ENCODE results near the gene HMOX1.

HMOX1 gene

DNA sequence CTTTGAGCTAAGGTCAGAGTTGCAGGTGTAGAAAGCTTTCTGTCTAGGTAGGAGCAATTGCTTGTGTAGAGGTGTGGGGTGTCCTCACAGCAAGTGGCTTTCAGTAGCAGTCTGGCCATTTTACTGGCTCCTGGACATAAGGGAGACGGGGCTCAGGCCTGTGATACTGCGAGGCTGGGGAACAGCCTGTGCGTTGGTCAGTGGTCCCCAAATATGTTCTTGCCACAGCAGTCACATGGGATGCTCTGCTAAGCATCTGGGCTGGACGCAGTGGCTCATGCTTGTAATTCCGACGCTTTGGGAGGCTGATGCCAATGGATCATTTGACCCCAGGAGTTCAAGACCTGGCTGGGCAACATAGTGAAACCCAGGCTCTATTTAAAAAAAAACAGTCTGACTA lies 21.0 kb downstream of the HMOX1 start:
- DNase-seq (ENCODE audit: low read depth in 2 of 2, low spot score in 1 of 2), result no peak

DNA sequence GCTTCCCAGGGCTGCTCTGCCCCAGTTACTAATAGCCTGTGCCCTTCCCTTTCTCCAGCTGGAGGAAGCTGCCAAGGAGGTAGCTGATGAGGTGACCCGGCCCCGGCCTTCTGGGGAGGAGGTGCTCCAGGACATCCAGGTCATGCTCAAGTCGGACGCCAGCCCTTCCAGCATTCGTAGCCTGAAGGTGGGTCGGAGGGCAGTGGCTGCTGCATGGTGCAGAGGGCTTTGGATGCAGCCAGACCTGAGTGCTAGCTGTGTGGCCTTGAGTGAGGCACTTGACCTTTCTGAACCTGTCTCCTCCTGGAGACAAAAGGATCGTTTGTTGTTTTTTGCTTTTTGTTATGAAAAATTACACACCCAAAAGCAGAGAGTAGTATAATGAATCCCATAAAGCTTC lies 22.5 kb downstream of the HMOX1 start:
- no peak for DNase-seq (ENCODE audit: low read depth in 2 of 2, low spot score in 1 of 2)

DNA sequence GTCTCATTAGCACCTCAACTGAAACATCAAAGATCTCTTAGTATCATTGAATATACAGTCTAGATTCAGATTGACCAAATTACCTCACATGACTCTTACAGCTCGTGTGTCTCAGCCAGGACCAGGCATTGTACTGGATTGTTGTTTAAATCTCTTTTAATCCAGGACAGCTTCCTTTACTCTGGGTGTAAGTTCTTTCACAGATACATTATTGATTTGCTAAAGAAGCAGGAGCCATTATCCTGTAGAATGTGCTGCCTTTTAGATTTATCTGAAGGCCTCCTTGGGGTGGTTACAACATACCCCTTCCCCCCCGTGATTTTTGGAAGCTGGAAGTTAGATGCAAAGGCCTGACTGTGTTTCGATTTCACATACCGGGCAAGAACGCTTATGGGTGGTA lies 23.3 kb downstream of the HMOX1 start:
- DNase-seq (ENCODE audit: low read depth in 2 of 2, low spot score in 1 of 2), result no peak

DNA sequence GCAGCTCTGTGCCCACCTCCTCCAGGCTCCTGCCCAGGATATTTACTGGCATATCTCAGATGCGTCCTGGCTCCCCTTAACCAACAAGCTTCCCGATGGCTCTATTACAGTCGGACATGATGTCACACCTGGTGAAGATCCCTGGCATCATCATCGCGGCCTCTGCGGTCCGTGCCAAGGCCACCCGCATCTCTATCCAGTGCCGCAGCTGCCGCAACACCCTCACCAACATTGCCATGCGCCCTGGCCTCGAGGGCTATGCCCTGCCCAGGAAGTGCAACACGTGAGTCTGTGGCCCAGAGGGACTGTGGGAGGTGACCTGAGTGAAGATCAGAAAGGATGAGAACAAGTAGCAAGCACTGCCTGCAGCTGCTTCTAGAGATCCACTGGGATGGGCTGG lies 25.5 kb downstream of the HMOX1 start:
- DNase-seq (ENCODE audit: low read depth in 2 of 2, low spot score in 1 of 2), result no peak

DNA sequence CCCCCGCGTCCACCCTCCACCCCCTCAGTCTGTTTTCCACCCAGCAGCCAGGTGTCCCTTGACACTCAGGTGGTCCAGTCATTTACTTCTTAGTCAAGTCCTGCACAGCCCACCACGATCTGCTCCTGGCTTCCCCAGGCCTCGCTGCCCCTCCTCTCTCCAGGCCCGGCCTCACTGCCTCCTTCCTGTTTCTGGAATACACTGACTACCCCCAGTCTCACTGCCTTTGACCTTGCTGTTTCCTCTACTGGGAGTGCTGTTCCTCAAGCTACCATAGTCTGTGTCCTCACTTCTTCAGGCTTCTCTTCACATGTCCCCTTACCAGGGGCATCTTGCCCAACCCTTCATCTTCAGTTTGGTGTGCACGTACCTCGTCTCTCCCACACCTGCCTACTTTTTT lies 26.5 kb downstream of the HMOX1 start:
- DNase-seq (ENCODE audit: low read depth in 2 of 2, low spot score in 1 of 2), result no peak

DNA sequence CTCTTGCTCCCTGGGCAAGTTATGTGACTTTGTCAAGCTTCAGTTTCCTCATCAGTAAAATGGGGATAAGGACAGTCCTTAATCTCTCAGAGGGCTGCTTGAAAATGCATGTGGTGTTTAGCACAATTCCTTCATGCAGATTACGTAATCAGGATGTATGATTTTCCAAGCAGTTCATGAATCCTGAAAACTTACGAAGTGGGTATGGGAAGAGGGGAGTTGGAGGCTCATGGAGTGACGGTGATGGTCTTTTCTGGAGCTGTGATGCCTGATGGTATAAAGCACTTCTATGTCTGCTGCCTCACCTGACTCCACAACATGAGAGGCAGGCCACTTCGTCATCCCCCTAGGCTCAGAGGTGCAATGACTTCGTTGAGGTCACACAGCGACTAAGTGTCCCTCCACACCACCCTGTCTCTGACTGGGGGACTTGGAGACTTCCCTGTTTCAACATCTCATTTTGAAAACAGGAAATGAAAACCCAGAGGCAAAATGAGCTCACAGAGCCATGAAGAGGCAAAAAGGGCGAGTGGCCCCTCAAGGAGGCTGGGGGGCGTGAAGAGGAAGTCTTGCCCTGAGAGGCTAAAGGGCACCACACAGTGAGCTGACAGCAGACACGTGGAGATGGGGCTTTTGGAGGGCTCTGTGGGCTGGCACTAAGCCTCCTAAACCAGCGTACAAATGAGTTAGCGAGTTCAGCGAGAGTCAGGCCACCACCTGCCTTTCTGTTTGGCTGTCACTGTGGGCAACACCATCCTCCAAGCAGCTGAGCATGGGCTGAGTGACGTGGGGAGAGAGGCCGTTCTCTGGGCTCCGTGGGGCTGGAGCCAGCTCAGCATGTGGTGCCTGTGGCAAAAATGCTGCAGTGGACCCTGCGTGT lies 29.1 kb downstream of the HMOX1 start:
- no peak for DNase-seq (ENCODE audit: low read depth in 2 of 2, low spot score in 1 of 2)

DNA sequence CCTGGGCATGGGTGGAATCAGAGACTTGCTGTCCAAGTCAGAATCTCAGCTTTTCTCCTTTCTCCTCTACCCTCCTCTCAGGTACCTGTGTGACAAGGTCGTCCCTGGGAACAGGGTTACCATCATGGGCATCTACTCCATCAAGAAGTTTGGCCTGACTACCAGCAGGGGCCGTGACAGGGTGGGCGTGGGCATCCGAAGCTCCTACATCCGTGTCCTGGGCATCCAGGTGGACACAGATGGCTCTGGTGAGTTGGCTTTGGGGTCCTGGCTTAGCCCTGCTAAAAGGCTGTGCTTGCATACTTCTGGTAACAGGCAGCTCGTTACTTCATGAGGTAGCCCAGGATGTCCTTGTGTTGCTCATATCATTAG lies 29.8 kb downstream of the HMOX1 start:
- no peak for DNase-seq (ENCODE audit: low read depth in 2 of 2, low spot score in 1 of 2)

DNA sequence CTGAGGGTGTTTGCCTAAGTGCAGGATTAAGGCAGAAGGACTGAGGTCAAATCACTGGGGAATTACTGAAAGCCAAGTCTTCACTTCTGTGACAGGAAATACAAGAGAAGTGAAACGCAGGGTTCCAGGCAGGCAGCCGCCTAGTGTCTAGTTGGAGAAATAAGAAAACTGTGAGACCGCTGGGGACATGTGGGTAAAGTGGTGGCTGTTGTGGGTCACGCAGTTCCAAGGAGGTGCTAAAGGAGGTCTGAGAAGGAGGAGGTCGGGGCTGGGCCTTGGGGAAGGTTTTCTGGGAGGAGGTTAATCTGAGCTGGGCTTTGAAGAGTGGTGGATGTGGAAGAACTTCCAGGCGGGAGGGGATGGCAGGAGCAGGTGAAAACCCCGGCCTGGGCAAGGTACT lies 30.2 kb downstream of the HMOX1 start:
- DNase-seq (ENCODE audit: low read depth in 2 of 2, low spot score in 1 of 2), result no peak

DNA sequence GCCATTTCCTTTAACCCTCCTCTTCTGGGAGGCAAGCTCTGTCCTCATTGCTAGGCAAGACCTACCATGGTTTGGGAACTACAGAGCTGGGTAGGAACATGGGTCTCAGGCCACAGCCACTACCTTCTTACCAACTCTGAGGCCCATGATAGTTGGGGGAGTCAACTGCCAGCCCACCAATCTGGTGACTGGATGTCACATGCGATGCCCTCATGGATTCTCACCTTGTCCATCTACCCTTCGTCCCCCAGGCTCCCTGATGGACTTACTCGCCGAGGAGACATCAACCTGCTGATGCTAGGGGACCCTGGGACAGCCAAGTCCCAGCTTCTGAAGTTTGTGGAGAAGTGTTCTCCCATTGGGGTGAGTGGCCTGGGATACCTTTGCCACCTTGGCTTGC lies 32.7 kb downstream of the HMOX1 start:
- DNase-seq (ENCODE audit: low read depth in 2 of 2, low spot score in 1 of 2), result no peak

DNA sequence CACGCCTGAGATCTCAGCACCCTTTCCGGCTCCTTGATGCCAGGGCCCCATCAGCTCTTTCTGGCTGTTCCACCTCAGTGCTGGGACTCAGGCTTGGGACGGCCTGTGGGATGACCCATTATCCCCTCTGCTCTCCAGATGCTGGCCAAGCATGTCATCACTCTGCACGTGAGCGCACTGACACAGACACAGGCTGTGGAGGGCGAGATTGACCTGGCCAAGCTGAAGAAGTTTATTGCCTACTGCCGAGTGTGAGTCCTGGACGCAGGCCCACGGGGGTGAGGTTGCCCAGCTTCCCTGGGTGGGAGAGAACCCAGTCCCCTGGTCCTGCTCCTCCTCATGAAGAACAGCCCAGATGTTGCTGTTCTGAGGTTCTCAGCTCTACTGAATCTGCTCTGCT lies 36.7 kb downstream of the HMOX1 start:
- DNase-seq (ENCODE audit: low read depth in 2 of 2, low spot score in 1 of 2), result no peak

DNA sequence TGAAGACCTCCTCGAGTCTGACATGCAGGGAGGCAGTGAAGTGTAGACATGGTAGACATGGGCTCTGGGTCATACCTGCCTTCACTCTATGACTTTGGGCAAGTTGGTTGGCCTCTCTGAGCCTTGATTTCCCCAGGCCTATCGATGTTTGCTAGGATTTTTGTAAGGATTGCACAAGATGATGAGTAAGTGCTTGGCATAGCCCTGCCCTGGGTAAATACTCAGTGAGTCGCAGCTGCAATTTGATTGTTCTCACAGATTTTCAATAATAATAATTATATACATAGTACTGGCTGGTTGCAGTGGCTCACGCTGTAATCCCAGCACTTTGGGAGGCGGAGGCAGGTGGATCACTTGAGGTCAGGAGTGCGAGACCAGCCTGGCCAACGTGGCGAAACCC lies 37.2 kb downstream of the HMOX1 start:
- DNase-seq (ENCODE audit: low read depth in 2 of 2, low spot score in 1 of 2), result no peak

DNA sequence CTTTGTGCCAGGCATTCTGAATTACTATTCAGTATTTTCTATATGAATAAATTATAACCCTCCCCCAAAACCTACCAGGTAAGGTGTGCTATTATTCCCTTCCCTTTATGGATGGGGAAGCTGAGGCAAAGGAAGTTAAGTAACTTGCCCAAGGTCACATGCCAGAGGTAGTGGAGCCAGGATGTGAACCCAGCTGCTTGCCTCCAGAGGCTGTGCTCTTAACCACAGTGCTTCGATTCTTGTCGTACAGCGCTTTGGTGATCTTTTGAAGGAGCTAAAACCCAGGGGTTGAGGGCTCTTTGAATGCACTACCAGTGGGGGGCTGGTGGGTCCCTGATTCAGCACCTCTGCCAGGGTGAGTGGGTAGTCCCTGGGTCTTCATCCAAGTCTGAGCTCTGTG lies 37.8 kb downstream of the HMOX1 start:
- no peak for DNase-seq (ENCODE audit: low read depth in 2 of 2, low spot score in 1 of 2)

DNA sequence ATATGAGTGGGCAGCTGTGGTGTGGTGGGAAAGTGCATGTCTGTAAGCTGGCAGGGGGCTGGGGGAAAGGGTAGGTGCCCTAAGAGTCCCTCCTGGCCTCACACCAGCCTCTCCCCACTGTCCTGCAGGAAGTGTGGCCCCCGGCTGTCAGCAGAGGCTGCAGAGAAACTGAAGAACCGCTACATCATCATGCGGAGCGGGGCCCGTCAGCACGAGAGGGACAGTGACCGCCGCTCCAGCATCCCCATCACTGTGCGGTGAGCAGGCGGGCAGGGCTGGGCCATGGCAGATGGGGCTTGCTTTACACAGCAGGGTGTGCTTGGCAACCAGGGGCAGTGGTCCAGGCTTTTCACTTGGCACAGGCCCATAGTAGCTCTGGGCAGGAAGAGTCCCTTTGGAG lies 38.9 kb downstream of the HMOX1 start:
- no peak for DNase-seq (ENCODE audit: low read depth in 2 of 2, low spot score in 1 of 2)

DNA sequence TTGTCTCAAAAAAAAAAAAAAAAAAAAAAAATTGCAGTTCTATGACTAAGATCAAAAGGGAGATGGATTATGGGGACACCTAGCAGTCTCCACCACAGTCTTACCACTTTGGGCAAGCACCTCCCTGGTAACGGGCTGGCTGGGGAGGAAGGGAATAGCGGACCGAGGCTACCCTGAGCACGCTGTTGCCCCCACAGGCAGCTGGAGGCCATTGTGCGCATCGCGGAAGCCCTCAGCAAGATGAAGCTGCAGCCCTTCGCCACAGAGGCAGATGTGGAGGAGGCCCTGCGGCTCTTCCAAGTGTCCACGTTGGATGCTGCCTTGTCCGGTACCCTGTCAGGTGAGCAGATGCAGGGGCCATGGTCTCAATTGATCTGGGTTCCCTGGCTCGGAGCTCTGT lies 40.2 kb downstream of the HMOX1 start:
- DNase-seq (ENCODE audit: low read depth in 2 of 2, low spot score in 1 of 2), result no peak

DNA sequence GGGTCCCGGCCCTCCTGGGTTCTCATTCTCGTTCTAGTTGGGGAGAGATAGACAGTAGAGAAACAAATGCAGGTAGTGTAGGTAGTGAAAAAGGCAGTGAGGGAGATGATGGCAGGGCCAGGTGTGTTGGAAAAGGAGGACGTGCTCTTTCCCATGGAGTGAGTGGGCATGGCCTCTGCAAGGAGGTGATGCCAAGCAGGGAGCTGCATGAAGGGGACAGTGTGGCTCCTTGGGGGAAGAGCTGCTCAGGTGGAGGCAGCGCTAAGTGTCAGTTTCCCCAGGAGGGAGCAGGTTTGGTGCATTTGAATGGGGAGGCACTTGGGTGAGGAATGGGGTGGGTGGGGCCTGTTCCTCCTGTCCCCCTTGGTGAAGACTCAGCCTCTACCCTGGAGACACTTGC lies 41.2 kb downstream of the HMOX1 start:
- no peak for DNase-seq (ENCODE audit: low read depth in 2 of 2, low spot score in 1 of 2)

DNA sequence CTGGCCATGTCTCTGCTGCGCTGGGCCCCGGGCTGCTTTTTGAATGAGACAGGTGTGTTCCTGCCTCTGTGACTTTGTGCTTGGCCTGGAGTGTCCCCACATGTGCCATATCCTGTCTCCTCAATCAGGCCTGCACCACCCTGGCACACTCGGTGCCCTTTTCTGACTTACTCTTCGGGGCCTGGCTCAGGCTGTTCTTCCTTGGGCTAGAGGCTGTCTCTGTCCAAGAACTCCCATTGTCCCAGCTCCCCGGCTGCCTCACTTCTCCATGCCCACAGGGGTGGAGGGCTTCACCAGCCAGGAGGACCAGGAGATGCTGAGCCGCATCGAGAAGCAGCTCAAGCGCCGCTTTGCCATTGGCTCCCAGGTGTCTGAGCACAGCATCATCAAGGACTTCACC lies 42.0 kb downstream of the HMOX1 start:
- DNase-seq (ENCODE audit: low read depth in 2 of 2, low spot score in 1 of 2), result no peak

DNA sequence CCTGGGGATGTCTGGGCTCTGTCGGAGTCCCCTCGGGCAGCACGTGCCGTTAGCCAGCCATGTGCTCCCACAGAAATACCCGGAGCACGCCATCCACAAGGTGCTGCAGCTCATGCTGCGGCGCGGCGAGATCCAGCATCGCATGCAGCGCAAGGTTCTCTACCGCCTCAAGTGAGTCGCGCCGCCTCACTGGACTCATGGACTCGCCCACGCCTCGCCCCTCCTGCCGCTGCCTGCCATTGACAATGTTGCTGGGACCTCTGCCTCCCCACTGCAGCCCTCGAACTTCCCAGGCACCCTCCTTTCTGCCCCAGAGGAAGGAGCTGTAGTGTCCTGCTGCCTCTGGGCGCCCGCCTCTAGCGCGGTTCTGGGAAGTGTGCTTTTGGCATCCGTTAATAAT lies 43.2 kb downstream of the HMOX1 start:
- no peak for DNase-seq (ENCODE audit: low read depth in 2 of 2, low spot score in 1 of 2)

DNA sequence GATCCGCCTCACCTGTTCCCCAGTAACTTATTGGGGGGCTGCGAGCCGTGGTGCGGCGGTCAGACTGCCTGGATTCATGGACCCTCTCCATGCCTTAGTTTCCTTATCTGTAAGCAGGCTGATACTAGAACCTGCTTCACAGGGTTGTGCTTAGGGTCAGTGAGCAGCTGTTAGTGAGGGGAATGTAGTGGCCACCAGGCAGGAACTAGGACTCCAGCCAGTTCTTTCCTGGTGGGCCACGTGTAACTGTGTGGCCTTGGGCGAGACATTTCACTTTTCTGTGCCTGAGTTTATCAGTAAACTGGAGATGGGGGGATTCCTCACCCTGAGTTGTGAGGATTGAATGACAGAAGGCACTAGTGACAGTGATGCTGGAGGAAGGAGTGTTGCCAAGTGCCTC lies 43.9 kb downstream of the HMOX1 start:
- DNase-seq (ENCODE audit: low read depth in 2 of 2, low spot score in 1 of 2), result no peak

DNA sequence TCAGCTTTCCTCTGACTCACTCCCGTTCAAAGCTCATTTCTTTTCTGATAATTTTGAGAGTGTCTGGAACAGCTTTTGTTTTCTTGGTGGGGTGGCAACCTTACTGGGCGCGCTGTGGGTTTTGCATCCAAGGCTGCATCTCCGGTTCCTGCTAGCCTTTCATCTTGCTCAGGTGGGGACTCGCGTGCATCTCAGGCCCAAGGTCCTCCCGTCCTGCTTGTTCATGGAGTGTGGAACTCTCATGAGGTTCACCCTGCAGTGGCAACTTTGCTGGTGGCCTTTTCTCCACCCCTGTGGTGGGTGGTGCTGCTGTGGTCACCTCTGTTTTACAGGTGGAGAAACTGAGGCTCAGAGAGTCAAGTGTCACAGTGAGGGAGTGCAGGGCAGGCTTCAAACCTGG lies 44.6 kb downstream of the HMOX1 start:
- no peak for DNase-seq (ENCODE audit: low read depth in 2 of 2, low spot score in 1 of 2)

DNA sequence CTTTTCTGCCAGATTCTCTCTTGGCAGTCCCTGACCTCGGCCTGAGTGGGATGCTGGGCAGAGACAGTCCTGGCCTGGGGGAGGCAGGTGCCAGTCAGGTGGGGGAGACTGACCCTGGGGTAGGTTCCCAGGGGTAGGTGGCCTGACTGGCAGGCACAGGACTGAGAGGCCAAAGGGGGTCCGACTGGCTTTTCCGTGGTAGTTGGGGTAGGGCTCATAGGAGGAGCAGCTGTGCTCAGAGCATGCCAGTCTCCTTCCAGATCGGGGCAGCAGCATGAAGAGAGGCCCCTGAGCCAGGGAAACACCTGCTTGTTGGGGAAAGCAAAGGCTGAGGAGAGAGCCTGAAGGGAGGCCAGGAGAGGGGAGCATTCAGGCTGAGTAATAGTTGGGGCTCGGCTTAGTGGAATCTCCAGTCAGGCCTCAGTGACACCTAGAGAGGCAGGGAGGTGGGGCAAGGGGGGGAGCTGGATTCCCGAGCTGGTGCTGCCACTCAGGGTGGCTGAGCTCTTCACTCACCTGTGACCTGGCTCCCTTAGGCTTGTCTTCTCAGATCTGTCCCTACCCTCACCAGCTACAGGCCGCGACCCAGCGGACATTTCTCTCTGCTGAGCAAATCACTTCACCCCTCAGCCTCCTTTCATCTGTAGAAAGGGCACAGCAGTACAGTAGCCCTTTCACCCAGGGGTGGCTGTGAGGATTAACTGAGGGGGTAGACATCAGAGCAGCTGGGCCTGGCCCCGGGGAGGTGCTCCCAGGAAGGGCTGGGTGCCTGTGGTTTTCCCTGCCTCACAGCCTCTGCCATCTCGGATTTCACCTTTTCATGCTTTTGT lies 45.3 kb downstream of the HMOX1 start:
- DNase-seq (ENCODE audit: low read depth in 2 of 2, low spot score in 1 of 2), result no peak

DNA sequence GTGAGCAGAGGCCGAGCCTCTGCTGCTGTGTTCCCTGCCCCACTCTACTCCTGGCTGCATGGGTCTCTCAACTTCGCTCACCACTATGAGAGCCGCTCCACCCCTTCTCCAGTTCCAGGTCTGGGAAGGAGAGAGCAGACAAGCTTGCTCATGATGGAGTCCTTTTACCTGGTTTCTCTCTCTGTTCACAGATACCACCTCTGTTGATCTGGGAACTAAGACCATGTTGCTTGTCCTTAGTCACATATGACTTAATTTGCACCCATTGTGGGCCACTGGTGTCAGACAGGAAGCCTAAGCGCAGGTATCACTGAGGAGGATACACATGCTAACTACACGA lies 45.9 kb downstream of the HMOX1 start:
- no peak for DNase-seq (ENCODE audit: low read depth in 2 of 2, low spot score in 1 of 2)

DNA sequence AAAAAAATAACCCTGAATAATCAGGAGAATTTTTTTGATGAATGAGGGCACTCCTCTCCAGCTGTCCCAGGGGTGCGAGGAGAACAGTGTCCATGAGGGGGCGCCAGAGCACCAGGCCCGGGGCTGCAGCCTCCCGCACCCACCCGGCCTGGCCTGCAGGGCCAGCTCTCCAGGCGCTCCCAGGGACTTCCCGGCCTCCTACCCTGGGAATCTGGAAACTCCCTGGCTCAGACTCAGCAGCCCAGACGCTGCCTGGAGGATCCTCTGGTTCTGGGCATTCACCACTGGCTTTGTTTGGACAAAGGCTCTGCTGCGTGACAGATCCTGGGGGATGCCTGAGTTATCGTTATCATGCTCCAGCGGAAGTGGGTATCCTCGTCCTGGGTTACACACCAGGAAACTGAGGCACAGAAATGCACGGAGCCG lies 50.0 kb downstream of the HMOX1 start:
- DNase-seq (ENCODE audit: low read depth in 2 of 2, low spot score in 1 of 2), result peak; percentile 16 to 26

Data from stimulated activated CD8-positive, alpha-beta memory T cell treated with anti-CD3 and anti-CD28 coated beads, Interleukin-4, amount 100 ng/mL, for 1 hour (primary cell).